HCT116 (cell line): ENCODE measurements around the gene ETV5. TPM values are rescaled to one million over a fixed set of nuclear protein-coding genes. Genes with fewer than 3 reads are reported as not detected.

Experiments
- ATAC-seq: fragments of 200-7000 bp; cut with Tn5 transposase; 2 replicates; pipeline ENCODE4 v1.9.1; 2020; ENCODE audit warnings: mild to moderate bottlenecking, moderate library complexity
- BruUV-seq: library from RNA; stranded (reverse); fragments of 400-500 nt; replicated peaks from 2 replicates; lab custom pipeline; 2021; lab: Mats Ljungman, UMichigan
- CTCF ChIA-PET: fragments of 300-600 bp; sonication (Branson Sonifier 250); formaldehyde crosslinking; loops from one replicate; lab custom pipeline; 2021; ENCODE audit warnings: antibody characterized with exemption; lab: Charles Lee
- POLR2A ChIA-PET: fragments of 300-600, 350-600 bp; sonication (Branson Sonifier 250); formaldehyde crosslinking; loops from one replicate; lab custom pipeline; 2021; ENCODE audit warnings: antibody characterized with exemption; lab: Charles Lee
- RAD21 ChIA-PET, 2 experiments: fragments of 300-600 bp; sonication (Branson Sonifier 250); formaldehyde crosslinking; loops; one replicate each; lab custom pipeline; 2023; ENCODE audit warnings: low total read pairs in 2 of 2; ENCODE audit not compliant: uncharacterized antibody in 2 of 2, unreplicated experiment in 2 of 2, low non-redundant PET in 1 of 2; lab: Charles Lee
- DNase-seq: peaks from one replicate; pipeline ENCODE4 v3.0.0-alpha.2; 2010; ENCODE audit warnings: low read depth, low spot score
- H2AFZ ChIP-seq: fragments of 200-600 bp; shearing (Covaris generic), sonication (generic); 2 replicates; pipeline ENCODE4 v1.6.1; 2017; ENCODE audit warnings: low read depth, mixed run types, mixed read lengths, antibody characterized with exemption, low read length; ENCODE audit not compliant: poor library complexity, severe bottlenecking
- H3K27ac ChIP-seq: 2 replicates; pipeline ENCODE4 v1.5.1; 2012; ENCODE audit warnings: low read depth, low read length
- H3K27me3 ChIP-seq: fragments of 200-600 bp; sonication (generic); 2 replicates; pipeline ENCODE4 v1.6.1; 2016; ENCODE audit warnings: mixed run types, low read length, mixed read lengths; ENCODE audit not compliant: insufficient read depth
- H3K36me3 ChIP-seq, 2 experiments: fragments of 200-500 bp in 1 of 2; fragments of 200-600 bp in 1 of 2; sonication (Bioruptor generic) in 1 of 2; sonication (generic) in 1 of 2; 2 replicates each; pipeline versions ENCODE4 v1.5.1 to v1.6.1; 2014 to 2016; ENCODE audit warnings: low read length in 2 of 2, inconsistent platforms in 1 of 2, mixed read lengths in 1 of 2, mixed run types in 1 of 2; ENCODE audit not compliant: insufficient read depth in 2 of 2, control insufficient read depth in 1 of 2
- H3K4me1 ChIP-seq, 2 experiments: fragments of 200-600 bp in 1 of 2; sonication (generic) in 1 of 2; 2 replicates each; pipeline versions ENCODE4 v1.5.1 to v1.6.1; 2012 to 2017; ENCODE audit warnings: low read length in 2 of 2, inconsistent platforms in 1 of 2, mild to moderate bottlenecking in 1 of 2, mixed read lengths in 1 of 2, mixed run types in 1 of 2, moderate library complexity in 1 of 2; ENCODE audit not compliant: insufficient read depth in 2 of 2, control insufficient read depth in 1 of 2
- H3K4me2 ChIP-seq: fragments of 200-600 bp; sonication (generic); 2 replicates; pipeline ENCODE4 v1.6.1; 2017; ENCODE audit warnings: mixed run types, low read length, mixed read lengths
- H3K4me3 ChIP-seq, 2 experiments: fragments of 200-600 bp in 1 of 2; sonication (generic) in 1 of 2; replicated peaks in 1 of 2; 2 replicates each; pipeline ENCODE4 v1.5.1; 2011 to 2016; ENCODE audit warnings: low read length in 2 of 2, control low read depth in 1 of 2, low read depth in 1 of 2, mild to moderate bottlenecking in 1 of 2, mixed read lengths in 1 of 2, mixed run types in 1 of 2
- H3K79me2 ChIP-seq: fragments of 200-600 bp; sonication (generic); 2 replicates; pipeline ENCODE4 v1.6.1; 2017; ENCODE audit warnings: mild to moderate bottlenecking, mixed run types, low read length, moderate library complexity, mixed read lengths; ENCODE audit not compliant: insufficient read depth
- H3K9ac ChIP-seq: fragments of 200-600 bp; sonication (generic); 2 replicates; pipeline ENCODE4 v1.6.1; 2016; ENCODE audit warnings: low read length, mixed read lengths
- H3K9me2 ChIP-seq: fragments of 200-600 bp; sonication (generic), shearing (Covaris generic); 2 replicates; pipeline ENCODE4 v1.6.1; 2017; ENCODE audit warnings: mixed run types, mild to moderate bottlenecking, moderate library complexity; ENCODE audit not compliant: insufficient read depth
- H3K9me3 ChIP-seq, 2 experiments: fragments of 200-500 bp in 1 of 2; fragments of 200-600 bp in 1 of 2; sonication (Bioruptor generic) in 1 of 2; sonication (generic) in 1 of 2; 2 replicates each; pipeline ENCODE4 v1.6.1; 2014 to 2017; ENCODE audit warnings: low read length in 2 of 2, mixed read lengths in 2 of 2, inconsistent platforms in 1 of 2, low read depth in 1 of 2, mild to moderate bottlenecking in 1 of 2, mixed run types in 1 of 2, moderate library complexity in 1 of 2; ENCODE audit not compliant: control insufficient read depth in 1 of 2, insufficient read depth in 1 of 2
- H4K20me1 ChIP-seq: fragments of 200-600 bp; sonication (generic), shearing (Covaris generic); 2 replicates; pipeline ENCODE4 v1.6.1; 2017; ENCODE audit warnings: mixed run types, mild to moderate bottlenecking, moderate library complexity; ENCODE audit not compliant: insufficient read depth
- CBX3 ChIP-seq: IDR thresholded peaks from 2 replicates; pipeline ENCODE4 v1.6.1; 2012; ENCODE audit warnings: low read depth
- CEBPB ChIP-seq: IDR thresholded peaks from 2 replicates; pipeline ENCODE4 v1.6.1; 2012; ENCODE audit warnings: low read depth
- ELF1 ChIP-seq: IDR thresholded peaks from 2 replicates; pipeline ENCODE4 v1.6.1; 2012; ENCODE audit warnings: low read depth, borderline replicate concordance
- EZH2phosphoT487 ChIP-seq: fragments of 200-600 bp; IDR thresholded peaks from 2 replicates; pipeline ENCODE4 v1.6.1; 2018; ENCODE audit warnings: antibody characterized with exemption, borderline replicate concordance
- FOSL1 ChIP-seq: IDR thresholded peaks from 2 replicates; pipeline ENCODE4 v1.6.1; 2012; ENCODE audit warnings: low read depth
- POLR2A ChIP-seq: IDR thresholded peaks from 2 replicates; pipeline ENCODE4 v1.7.0; 2011; ENCODE audit warnings: borderline replicate concordance; ENCODE audit not compliant: insufficient read depth, insufficient read length; ENCODE audit errors: extremely low read depth
- REST ChIP-seq: IDR thresholded peaks from 2 replicates; pipeline ENCODE4 v1.6.1; 2012; ENCODE audit warnings: low read depth
- SIN3A ChIP-seq: IDR thresholded peaks from 2 replicates; pipeline ENCODE4 v1.6.1; 2012; ENCODE audit warnings: low read depth
- SP1 ChIP-seq: IDR thresholded peaks from 2 replicates; pipeline ENCODE4 v1.6.1; 2012; ENCODE audit warnings: low read depth
- SRF ChIP-seq: IDR thresholded peaks from 2 replicates; pipeline ENCODE4 v1.6.1; 2012; ENCODE audit warnings: low read depth
- ZFX ChIP-seq: fragments of 450-650 bp; IDR thresholded peaks from 2 replicates; pipeline ENCODE4 v1.6.1; 2017
- ZNF274 ChIP-seq: fragments of 200-500 bp; sonication (Bioruptor generic); IDR thresholded peaks from 2 replicates; pipeline ENCODE4 v1.6.1; 2014; ENCODE audit warnings: mild to moderate bottlenecking, low read depth, low read length, inconsistent platforms
- intact Hi-C: fragments of 100-400 bp; cut with micrococcal nuclease; formaldehyde crosslinking; loops from 2 replicates; pipeline ENCODE4 v1.10.0; 2022
- total RNA-seq: library from RNA; stranded (reverse); gene quantifications from one replicate; pipeline ENCODE4 v1.2.1, GENCODE V29; 2021; ENCODE audit not compliant: unreplicated experiment

The ETV5 gene
- total RNA-seq, 1 experiment from 2014 or later: 89.7 TPM

GRCh38 chr3:186059192-186059591 is 49.7 kb downstream of the ETV5 start:
- Histone ChIP-seq H2AFZ (no peak overlapping the region), H3K9ac (no peak overlapping the region), H3K9me2 (no peaks in the 10 kb centered on the region), H3K4me2 (no peak overlapping the region), H3K4me3 (no peak overlapping the region), H3K27me3 (no peaks in the 10 kb centered on the region), H3K27ac (no peak overlapping the region), H3K9me3 (no peaks in the 10 kb centered on the region), H3K79me2 (no peaks in the 10 kb centered on the region), H3K4me1 (no peaks in the 10 kb centered on the region), H3K36me3 (peaks cover 4 to 25% of the 10 kb centered on the region in 2 experiments; a peak in 3 of 4 replicates), H4K20me1 (no peaks in the 10 kb centered on the region)
- DNase-seq: no peak
- intact Hi-C loops: no loop called here
- RAD21 ChIA-PET: no interaction called here
- no peak for ATAC-seq
- BruUV-seq: no TSS peak
- POLR2A ChIA-PET: no interaction called here
- TF ChIP-seq ELF1 (no peak), EZH2phosphoT487 (no peak)
- CTCF ChIA-PET: no interaction called here

GRCh38 chr3:186058225-186058624 is 50.7 kb downstream of the ETV5 start:
- CTCF ChIA-PET: no interaction called here

More at GRCh38 chr3:186058225-186058624, 50.7 kb downstream of the ETV5 start:
- no peaks in the 10 kb centered on the region for H3K79me2 ChIP-seq
- H3K9me2 ChIP-seq: no peaks in the 10 kb centered on the region
- H3K9me3 ChIP-seq: no peaks in the 10 kb centered on the region
- intact Hi-C loops: no loop called here
- BruUV-seq: no TSS peak
- no peak overlapping the region for H3K9ac ChIP-seq
- no peak for DNase-seq
- no peak for TF ChIP-seq CBX3
- no peak for TF ChIP-seq ELF1
- no peak for TF ChIP-seq CEBPB
- no peak for TF ChIP-seq ZFX
- no peak for TF ChIP-seq SP1
- TF ChIP-seq POLR2A: no peak
- no peak for TF ChIP-seq EZH2phosphoT487
- TF ChIP-seq ZNF274: no peak
- TF ChIP-seq SIN3A: no peak
- no peak for TF ChIP-seq SRF
- TF ChIP-seq REST: no peak
- TF ChIP-seq FOSL1: no peak
- no peaks in the 10 kb centered on the region for H4K20me1 ChIP-seq
- no peak overlapping the region for H3K4me3 ChIP-seq
- no peak for ATAC-seq
- no peak overlapping the region for H3K27ac ChIP-seq
- H2AFZ ChIP-seq: no peak overlapping the region
- no peaks in the 10 kb centered on the region for H3K4me1 ChIP-seq
- H3K27me3 ChIP-seq: no peaks in the 10 kb centered on the region
- peaks cover 4 to 24% of the 10 kb centered on the region in 2 experiments; a peak in 3 of 4 replicates for H3K36me3 ChIP-seq
- H3K4me2 ChIP-seq: no peak overlapping the region
- POLR2A ChIA-PET: no interaction called here
- RAD21 ChIA-PET: no interaction called here
